Measurements from ENCODE around the gene GPR25.

Gene GPR25

GRCh38 chr1:200916681-200917080 is 43.9 kb downstream of the GPR25 start:
- no peak for DNase-seq

GRCh38 chr1:200917291-200917817 is 44.6 kb downstream of the GPR25 start:
- no peak for DNase-seq

GRCh38 chr1:200918006-200918405 is 45.2 kb downstream of the GPR25 start:
- no peak for DNase-seq

DNA sequence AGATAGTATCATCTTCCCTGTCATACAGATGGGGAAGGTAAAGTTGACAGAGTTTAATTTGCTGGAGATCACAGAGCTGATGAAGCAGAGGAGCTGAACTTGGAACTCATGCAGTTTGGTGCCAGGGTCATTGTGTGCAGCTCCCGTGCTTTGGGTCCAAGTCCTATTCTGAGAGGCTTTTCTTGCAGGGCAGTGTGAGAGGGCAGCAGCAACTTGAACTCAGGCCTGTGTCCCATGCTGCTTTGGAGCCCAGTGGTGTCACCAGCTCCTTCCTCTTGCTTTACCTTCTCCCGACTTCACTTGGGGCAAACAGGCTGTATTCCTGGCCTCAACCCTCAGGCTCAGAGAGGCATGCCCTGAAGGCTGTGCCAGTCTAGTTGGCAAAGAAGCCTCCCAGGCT is 46.6 kb downstream of the GPR25 start:
- no peak for DNase-seq

DNA sequence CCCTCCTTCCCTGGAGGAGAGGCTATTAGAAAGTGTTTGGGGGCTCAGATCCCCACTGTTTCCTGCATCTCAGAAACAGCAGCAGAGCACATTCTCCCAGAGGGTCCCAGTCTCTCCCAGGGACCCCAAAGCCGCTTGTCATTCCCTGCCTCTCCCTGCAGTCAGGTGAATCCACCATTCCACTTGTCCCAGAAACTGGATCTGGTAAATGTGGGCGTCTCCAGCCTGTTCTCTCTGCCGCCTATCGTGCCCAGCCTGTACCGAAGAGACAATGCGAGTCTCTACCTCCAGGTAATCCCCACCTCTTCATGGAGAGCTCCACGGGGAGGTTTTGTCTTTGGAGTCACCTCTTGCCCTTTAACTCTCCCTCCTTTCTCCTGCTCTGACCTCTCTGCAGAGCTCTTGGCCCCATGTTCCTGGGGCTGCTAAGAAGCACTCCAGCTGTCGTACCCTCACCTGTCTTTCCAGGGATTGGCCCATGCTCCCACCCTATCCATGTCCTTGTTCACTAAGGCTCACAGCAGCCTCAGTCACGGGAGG is 48.9 kb downstream of the GPR25 start:
- no peak for DNase-seq

DNA sequence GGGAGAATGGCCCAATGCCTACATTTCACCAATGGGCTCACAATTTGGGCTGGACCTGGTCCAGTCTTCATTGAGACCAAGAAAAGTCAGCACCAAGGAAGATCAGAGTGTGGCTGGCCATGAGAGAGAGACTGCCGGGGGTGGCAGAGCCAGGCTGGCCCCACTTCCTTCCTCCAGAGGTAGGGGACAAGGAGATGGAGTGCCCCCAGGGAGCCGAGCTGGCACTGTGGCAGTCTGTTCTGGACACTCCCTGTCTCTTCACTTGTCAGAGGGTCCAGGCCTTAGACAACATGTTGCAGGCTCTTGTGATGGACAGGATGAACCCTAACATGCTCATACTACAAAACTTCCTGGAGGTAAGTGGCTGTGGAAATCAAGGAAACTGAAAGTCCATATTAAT is 49.6 kb downstream of the GPR25 start:
- DNase-seq: no peak

DNA sequence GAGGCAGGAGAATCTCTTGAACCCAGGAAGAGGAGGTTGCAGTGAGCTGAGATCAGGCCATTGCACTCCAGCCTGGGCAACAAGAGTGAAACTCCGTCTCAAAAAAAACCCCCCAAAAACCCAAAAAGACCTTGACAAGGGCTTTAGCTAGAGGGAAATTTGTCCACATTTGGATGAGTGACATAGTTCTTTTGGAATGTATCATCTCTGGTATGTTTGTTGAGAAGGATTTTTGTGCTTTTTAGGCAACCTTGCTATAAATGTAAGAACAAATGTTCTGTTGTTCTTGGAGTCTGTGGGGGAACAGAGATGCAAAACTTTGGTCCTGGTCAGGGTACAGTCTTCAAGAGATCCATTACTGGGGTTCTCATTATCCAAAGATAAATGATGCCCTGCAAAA is 50.8 kb downstream of the GPR25 start:
- no peak for DNase-seq

Data from NCI-H1417 treated with DMSO at 0.1 percent for 48 hours (cell line).